ENCODE data around the gene SLC9A3. TPM values are rescaled to one million over a fixed set of nuclear protein-coding genes. Genes with fewer than 3 reads are reported as not detected.

The SLC9A3 gene
- total RNA-seq, 1 donor from 2014 or later: 1.3 TPM

DNA sequence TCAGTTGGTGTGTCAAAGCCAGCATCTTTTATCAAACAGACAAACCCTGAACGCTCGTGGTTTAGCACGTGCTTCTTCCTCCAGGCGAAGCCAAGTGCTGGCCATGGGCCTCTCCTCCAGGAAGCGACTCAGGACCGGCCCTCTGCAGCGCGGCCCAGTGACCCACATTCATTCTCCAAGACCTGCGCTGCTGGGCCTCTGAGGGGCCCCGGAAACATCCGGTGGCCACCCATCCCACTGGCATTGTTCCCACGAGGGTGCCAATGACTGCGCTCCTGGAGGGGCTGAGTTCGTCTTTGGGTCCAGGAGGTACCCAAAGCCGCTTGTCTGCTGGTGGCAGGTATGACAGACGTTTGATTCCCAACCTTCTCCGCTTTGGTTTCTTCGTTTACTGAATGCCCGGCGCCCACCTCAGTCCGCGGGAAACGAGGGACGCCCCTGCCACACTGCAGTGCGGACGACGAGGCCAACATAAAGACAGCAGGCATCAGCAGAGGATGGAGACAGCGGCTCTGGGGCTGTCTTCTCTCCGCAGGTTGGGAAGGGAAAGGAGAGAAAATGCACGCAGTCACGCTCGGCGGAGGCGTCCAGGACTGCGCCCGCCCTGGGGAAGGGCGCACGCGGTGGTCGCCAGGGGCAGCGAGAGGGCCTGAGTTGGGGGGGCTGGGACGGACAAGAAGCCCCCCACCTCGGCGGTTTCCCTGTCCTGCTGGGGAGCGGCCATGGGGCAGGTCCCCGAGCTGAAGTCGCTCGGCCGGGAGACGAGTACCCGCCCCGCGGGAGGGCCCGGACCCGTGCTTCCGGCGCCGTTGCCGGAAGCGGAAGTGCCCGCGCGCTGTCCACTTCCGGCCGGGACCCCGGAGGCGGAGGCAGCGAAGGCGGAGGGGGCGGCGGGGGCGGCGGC, 81.7 kb downstream of the SLC9A3 start, which contains the start of gene EXOC3:
Gene EXOC3, plus strand, starts transcription at position 842 of the 904 bp plus-strand sequence. CDS start 3,030 bp downstream, outside the sequence.
- DNase-seq (ENCODE audit: low read depth): no peak
- TF ChIP-seq, protein P1, sequence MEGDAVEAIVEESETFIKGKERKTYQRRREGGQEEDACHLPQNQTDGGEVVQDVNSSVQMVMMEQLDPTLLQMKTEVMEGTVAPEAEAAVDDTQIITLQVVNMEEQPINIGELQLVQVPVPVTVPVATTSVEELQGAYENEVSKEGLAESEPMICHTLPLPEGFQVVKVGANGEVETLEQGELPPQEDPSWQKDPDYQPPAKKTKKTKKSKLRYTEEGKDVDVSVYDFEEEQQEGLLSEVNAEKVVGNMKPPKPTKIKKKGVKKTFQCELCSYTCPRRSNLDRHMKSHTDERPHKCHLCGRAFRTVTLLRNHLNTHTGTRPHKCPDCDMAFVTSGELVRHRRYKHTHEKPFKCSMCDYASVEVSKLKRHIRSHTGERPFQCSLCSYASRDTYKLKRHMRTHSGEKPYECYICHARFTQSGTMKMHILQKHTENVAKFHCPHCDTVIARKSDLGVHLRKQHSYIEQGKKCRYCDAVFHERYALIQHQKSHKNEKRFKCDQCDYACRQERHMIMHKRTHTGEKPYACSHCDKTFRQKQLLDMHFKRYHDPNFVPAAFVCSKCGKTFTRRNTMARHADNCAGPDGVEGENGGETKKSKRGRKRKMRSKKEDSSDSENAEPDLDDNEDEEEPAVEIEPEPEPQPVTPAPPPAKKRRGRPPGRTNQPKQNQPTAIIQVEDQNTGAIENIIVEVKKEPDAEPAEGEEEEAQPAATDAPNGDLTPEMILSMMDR (conservative IDR thresholded peaks at IDR 0.05; ENCODE audit: low read depth, low read length): no peak
- peak within 1 kb of the TSS; percentile 100 for H3K4me3 ChIP-seq (ENCODE audit: low read depth, low read length)

DNA sequence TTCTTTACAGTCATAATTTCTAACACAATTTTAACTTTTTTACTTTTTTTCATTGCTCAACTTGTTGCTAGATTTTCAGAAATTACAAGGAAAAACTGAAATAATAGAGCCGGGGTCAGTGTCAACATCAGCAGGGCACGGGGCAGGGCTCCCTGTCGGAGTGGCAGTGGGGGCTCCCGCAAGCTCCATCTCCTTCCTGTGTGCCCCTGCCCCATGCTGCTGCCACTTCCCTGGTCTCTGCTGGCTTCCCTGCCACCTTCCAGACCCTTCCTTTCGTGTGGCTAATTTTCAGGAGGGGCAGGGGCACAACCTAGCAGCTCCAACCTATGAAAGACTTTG, 82.3 kb downstream of the SLC9A3 start:
- no peak for DNase-seq (ENCODE audit: low read depth)
- peak overlapping the region; percentile 100 for H3K4me3 ChIP-seq (ENCODE audit: low read depth, low read length)
- TF ChIP-seq, protein P1 (conservative IDR thresholded peaks at IDR 0.05; ENCODE audit: low read depth, low read length): no peak

DNA sequence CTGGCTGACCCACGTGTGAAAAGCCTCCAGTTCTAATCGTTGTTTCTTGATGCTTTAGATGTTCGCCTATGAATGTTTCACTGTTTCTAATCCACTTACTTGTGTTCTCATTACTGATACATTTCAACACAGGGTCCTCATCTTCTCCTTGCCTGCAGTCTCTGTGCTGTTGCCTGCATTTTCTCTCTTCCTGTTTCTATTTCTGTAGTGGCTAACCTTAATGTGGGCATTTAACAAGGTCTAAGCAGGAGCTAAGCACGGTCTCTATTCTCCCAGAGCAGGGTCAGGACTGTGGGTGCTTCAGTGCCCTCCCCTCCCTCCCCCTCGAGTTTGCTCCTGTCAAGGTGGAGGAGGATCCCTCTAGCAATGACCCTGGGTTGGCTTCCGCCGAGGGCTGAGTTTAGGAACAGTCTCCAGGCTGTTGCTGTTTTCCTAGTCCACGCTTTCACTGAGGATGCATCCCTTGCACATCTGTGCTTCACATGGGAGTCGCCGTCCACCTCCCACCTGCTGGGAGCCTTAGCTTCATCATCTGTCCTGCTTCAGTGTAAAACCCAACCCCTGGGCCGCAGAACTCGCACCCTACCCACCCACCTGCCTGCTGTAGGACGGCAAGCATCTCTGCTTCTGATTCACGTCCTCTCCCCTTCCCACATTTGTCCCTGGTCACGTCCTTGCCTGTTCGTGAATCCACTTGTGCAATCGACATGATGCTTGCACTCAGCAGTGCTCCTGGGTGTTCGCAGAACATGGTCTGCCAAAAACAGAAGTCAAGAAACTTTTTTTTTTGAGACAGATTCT, 83.6 kb downstream of the SLC9A3 start:
- no peak overlapping the region for H3K4me3 ChIP-seq (ENCODE audit: low read depth, low read length)
- DNase-seq (ENCODE audit: low read depth): no peak
- TF ChIP-seq, protein P1 (conservative IDR thresholded peaks at IDR 0.05; ENCODE audit: low read depth, low read length): no peak

DNA sequence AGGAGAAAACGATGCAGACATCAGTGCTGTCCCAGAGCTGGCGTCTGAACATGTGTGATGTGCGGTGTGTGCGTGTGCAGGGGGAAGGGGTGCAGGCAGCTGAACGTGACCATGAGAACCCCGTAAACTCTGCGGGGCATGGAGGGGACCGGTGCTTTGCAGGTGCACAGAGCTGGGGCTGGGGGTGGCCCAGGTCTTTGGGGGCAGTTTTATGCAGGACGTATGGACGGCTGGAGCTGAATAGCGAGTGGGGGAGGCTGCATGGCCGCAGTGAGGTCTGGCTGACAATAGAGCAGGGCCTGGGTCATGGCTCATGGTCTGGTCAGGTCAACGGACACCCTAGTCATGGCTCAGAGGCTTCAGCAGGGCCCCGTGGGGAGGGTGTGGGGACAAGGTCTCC, 84.6 kb downstream of the SLC9A3 start:
- no peak overlapping the region for H3K4me3 ChIP-seq (ENCODE audit: low read depth, low read length)
- no peak for DNase-seq (ENCODE audit: low read depth)
- TF ChIP-seq, protein P1 (conservative IDR thresholded peaks at IDR 0.05; ENCODE audit: low read depth, low read length): no peak

DNA sequence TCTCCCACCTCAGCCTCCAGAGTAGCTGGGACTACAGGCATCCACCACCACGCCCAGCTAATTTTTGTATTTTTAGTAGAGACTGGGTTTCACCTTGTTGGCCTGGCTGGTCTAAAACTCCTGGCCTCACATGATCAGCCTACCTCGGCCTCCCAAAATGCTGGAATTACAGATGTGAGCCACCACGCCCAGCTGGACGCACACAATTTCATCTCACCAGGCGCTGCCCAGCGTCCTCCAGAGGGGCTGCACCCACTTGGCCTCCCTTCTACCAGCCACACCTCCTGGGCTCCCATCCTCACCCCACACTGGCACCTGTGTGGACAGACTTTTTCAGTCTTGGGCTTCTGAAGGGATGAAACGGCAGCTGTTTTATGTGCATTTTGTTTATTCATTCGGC, 85.1 kb downstream of the SLC9A3 start:
- TF ChIP-seq, protein P1 (conservative IDR thresholded peaks at IDR 0.05; ENCODE audit: low read depth, low read length): no peak
- H3K4me3 ChIP-seq (ENCODE audit: low read depth, low read length): no peak overlapping the region
- no peak for DNase-seq (ENCODE audit: low read depth)

DNA sequence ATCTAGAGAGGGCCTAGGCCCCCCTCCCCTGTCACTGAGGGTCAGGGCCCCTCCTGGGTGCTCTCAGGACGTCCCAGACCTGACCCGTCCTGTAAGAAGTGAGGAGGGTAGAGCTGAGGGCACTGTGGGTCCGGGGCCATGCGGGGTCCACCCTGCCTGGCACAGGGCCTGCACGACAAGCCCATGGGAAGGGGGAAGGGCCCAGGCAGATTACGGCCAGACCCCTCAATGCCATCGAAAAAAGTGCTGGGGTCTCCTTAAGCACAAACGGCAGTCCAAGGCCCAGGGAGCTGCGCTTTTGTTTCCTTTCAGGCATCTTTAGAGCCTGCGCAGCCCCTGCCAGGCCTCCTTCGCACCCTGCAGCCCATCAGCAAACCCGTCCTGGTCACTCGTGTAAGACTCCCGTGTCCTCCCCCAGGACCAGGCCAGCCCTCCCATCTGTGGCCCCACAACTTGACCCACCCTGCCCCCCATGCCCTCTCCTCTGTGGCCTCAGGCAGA, 85.7 kb downstream of the SLC9A3 start:
- H3K4me3 ChIP-seq (ENCODE audit: low read depth, low read length): no peak overlapping the region
- no peak for DNase-seq (ENCODE audit: low read depth)
- TF ChIP-seq, protein P1 (conservative IDR thresholded peaks at IDR 0.05; ENCODE audit: low read depth, low read length): no peak

Measured in epithelial cell of proximal tubule (primary cell).